ENCODE results near the gene CCDC6. TPM values are rescaled to one million over a fixed set of nuclear protein-coding genes. Genes with fewer than 3 reads are reported as not detected.

Gene CCDC6
- total RNA-seq, 1 donor from 2014 or later = 41.5 TPM

- Mint-ChIP-seq H3K27me3 (ENCODE audit: low read depth) (no peaks in the 10 kb centered on the region), H3K27ac (ENCODE audit: unreplicated experiment) (no peak overlapping the region), H3K36me3 (ENCODE audit: low read depth) (peaks cover 18% of the 10 kb centered on the region), H3K4me3 (no peak overlapping the region), H3K9me3 (no peaks in the 10 kb centered on the region), H3K4me1 (peaks cover 12% of the 10 kb centered on the region)
- DNase-seq (ENCODE audit: low read depth, low spot score) = peak; percentile 59
- peak; percentile 77 for TF ChIP-seq CTCF (conservative IDR thresholded peaks at IDR 0.05)
These were observed 97.3 kb downstream of the CCDC6 start for GRCh38 chr10:59808896-59809643.

- peaks cover 20% of the 10 kb centered on the region for H3K36me3 Mint-ChIP-seq (ENCODE audit: low read depth)
- H3K27me3 Mint-ChIP-seq (ENCODE audit: low read depth) = no peaks in the 10 kb centered on the region
- no peaks in the 10 kb centered on the region for H3K9me3 Mint-ChIP-seq
- TF ChIP-seq CTCF (conservative IDR thresholded peaks at IDR 0.05) = no peak
- H3K27ac Mint-ChIP-seq (ENCODE audit: unreplicated experiment) = no peak overlapping the region
- no peak for DNase-seq (ENCODE audit: low read depth, low spot score)
- H3K4me3 Mint-ChIP-seq = no peak overlapping the region
- peaks cover 22% of the 10 kb centered on the region for H3K4me1 Mint-ChIP-seq
These were observed 98.4 kb downstream of the CCDC6 start for GRCh38 chr10:59807629-59808620.

DNA sequence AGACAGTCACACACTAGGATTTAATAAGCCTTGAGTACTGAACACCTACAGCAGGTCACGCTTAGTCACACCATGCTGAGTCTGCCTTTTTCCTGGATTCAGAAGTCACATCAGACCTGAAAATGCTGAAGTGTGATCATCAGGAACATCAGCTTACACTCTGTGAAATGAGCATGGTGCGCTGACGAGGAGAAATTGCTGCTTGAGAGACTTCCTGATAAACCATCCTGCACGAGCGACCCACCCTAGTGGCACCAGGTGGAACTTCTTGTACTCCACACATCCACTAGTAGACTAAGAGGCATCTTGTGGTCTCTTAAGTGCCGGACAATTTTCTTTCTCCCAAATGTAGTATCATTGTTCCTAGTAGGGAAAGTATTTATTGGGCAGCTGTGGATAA lies 101.3 kb downstream of the CCDC6 start:
- peaks cover 25% of the 10 kb centered on the region for H3K4me1 Mint-ChIP-seq
- peak; percentile 5 for DNase-seq (ENCODE audit: low read depth, low spot score)
- H3K36me3 Mint-ChIP-seq (ENCODE audit: low read depth) = peaks cover 15% of the 10 kb centered on the region
- no peaks in the 10 kb centered on the region for H3K9me3 Mint-ChIP-seq
- H3K4me3 Mint-ChIP-seq = no peak overlapping the region
- TF ChIP-seq CTCF (conservative IDR thresholded peaks at IDR 0.05) = peak; percentile 64
- H3K27ac Mint-ChIP-seq (ENCODE audit: unreplicated experiment) = no peak overlapping the region
- no peaks in the 10 kb centered on the region for H3K27me3 Mint-ChIP-seq (ENCODE audit: low read depth)

DNA sequence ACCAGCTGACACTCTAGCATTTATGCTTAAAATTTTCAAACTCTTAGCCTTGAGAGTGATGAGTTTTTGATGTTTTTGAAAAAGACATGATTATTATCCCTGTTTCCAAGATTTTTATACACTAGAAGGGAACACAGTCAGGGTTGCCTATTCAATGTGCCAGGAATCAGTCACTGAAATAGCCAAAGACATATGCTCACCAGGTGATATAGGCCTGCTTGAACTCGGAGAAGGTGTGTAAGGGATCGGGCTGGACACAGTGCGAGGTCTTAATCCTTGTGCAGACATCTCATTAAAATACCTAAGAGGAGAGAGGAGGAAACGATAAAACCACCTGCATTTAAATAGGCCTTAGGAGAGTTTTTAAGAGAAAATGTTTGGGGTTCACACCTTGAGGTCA lies 102.1 kb downstream of the CCDC6 start:
- Mint-ChIP-seq H3K36me3 (ENCODE audit: low read depth) (peaks cover 15% of the 10 kb centered on the region), H3K4me3 (no peak overlapping the region)

More for the DNA sequence above, 102.1 kb downstream of the CCDC6 start:
- no peak for DNase-seq (ENCODE audit: low read depth, low spot score)
- H3K27ac Mint-ChIP-seq (ENCODE audit: unreplicated experiment) = no peak overlapping the region
- H3K9me3 Mint-ChIP-seq = no peaks in the 10 kb centered on the region
- peaks cover 21% of the 10 kb centered on the region for H3K4me1 Mint-ChIP-seq
- H3K27me3 Mint-ChIP-seq (ENCODE audit: low read depth) = no peaks in the 10 kb centered on the region
- no peak for TF ChIP-seq CTCF (conservative IDR thresholded peaks at IDR 0.05)
